GM19438 (cell line): ENCODE data around the gene CD180.
"Not testable (repeated sequence)": the region's sequence is repeated elsewhere in the genome, so short reads cannot be mapped to it uniquely, and the experiment has no call there.

ENCODE experiments used
- ATAC-seq: cut with Tn5 transposase; IDR thresholded peaks from one replicate; pipeline ENCODE4 v1.9.1; 2021; ENCODE audit warnings: low read depth; ENCODE audit not compliant: unreplicated experiment

CD180 gene

DNA sequence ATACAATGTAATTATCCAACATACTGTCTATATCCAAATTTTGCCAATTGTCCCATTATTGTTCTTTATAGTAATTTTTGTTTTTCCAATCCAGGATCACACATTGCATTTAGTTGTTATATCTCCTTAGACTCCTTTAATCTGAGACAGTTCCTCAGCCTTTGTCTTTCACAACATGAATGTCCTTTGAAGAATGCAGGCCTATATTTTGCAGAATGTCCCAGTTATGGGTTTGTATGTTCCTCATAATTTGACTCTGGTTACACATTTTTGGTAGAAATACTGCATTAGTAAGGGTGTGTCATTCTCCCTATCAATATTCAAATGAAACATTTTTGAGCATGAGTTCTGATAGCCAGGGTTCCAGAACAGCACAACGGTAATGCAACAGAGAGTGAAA is 6.7 kb downstream of the CD180 start:
- no peak for ATAC-seq

DNA sequence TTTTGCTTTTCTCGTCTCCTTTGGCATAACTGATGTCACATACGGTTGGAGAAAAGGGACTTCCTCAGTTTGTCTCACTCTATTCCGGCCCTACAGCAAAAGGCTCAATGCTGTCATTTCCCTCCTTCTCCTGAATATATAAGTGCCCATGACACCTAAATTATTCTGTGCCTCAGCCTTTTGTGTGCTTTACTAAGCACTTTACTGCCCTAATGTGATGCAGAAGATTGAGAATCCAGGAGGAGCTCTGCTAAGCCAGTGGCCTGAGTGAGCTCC is 7.6 kb downstream of the CD180 start:
- no peak for ATAC-seq

DNA sequence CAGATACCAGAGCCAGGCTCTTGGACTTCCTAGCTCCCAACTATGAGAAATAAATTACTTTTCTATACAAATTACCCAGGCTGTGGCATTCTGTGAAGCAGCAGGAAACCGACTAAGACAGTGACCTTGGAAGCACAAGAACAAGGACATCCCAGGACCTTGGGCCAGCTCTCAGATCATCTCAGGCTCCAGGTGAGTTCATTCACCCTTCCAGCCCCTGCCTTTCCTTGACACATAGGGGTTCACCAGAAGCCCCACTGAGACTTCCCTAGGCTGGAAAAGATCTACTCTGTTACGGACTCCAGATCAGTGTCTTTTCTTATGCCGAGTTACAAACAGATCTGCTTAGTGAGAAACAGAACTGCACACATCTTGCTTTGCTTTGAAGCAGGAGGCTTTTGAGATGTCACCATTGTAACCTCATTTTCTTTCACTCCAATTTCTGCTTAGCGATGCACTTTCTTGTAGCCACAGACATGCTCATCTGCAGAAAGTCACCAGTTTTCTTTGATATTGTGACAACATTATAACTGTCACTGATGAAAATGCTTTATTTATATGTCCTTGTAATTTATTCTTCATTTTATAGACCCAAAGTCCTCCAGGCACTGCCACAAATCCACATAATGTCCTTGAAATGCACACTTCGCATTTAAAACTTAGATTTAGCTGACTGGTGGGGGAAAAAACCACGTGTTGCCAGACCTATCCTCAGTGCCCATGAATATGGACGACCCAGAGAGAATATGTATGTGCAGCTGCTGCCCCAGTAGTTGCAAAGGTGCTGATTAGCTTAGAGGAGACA is 8.1 kb downstream of the CD180 start:
- ATAC-seq: no peak

DNA sequence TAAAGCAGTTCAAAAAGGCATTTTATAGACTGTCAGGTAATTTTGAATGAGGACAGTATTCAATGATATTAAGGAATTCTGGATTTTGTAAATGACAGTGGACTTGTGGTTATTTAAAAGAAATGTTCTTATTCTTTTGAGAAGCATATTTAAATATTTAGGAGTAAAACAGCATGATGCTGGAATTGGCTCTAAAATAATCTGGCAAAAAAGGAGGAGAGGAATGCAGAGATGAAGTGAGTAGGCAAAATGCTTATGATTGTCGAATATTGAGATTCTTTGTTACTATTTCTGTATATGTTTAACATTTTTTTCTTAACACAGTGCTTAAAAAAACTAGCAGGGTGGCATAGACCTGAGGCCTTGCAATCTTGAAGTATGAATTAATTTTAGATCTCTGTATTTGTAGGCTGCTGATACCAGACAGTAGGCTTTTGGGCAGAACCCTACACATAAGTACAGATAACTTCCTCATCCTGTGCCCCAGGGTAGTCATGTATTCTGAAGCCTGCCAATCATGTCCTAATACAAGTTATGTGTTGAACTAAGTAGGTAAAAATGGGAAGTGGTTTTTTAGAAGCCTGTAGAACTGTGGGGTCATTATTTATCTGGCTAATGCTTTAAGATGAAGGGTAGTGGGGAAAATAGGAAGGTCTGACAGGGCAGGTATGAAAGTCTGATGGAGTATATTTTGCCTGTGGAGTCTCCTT is 9.4 kb downstream of the CD180 start:
- no peak for ATAC-seq

DNA sequence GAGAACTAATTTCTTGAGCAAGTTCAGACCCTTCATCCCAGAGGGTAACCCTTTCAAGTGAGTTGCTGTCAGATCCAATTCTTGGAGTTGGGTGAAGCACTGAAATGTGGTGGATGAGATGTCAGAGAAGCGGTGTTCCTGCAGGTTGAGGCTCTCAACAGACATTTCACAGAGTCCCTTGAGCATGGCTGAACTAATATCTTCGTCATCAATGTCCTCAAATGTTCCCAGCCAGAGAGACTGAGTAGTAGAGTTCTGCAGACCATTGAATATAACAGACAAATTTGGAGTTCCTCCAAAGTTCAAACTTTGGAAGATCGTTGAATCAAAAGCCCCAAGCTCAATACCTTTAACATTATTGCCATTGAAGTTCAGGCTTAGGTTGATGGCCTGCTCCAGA is 12.7 kb downstream of the CD180 start:
- ATAC-seq: no peak

DNA sequence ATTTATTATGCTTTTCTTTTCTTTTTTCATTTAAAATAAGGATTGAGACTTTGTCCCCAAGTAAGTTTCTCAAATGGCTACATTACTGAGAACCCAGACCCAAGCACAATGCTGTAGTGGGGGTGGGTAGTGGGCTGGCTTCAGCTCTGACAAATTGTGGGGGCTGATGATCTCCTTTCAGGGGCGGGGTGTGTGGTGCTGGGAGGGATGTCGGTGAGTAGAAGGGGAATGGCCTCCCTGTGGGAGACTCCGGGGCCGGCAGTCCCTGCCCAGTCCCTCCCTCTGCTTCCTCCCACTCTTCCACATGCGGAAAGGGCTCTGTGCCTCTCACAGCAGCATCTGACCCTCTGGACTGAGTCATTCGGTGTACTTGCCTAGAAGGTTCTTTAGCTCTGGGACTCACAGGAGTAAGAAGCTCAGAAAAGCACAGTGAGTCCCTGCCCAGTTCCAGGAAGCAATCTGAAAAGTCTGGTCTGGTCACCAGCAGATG is 14.3 kb downstream of the CD180 start:
- ATAC-seq: no peak

DNA sequence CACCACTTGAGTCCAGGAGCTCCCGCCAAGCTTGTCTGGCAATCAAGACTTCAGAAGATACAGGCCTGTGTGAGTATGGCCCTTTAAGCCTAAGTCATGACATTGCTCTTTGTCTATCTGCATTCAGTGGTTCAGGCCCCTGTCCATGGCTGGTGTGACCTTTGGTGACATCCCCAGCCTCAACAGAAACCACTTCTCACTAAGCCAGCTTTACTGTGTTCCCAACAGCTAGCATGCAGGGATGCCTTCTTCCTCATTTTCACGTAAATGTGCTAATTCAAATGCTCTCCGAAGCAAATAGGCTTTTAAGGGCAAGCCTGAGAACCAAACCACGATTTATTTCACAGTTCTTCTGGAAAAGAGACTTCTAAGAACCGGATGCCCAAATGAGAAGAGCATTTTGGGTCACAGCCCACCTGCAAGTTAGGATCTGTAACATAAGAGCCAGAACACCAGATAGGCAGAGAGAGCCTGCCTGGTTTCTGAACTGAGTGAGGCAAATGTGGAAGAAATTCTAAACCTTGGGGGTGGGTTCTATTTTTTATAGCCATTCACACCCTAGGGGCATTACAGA is 14.9 kb downstream of the CD180 start:
- no peak for ATAC-seq

DNA sequence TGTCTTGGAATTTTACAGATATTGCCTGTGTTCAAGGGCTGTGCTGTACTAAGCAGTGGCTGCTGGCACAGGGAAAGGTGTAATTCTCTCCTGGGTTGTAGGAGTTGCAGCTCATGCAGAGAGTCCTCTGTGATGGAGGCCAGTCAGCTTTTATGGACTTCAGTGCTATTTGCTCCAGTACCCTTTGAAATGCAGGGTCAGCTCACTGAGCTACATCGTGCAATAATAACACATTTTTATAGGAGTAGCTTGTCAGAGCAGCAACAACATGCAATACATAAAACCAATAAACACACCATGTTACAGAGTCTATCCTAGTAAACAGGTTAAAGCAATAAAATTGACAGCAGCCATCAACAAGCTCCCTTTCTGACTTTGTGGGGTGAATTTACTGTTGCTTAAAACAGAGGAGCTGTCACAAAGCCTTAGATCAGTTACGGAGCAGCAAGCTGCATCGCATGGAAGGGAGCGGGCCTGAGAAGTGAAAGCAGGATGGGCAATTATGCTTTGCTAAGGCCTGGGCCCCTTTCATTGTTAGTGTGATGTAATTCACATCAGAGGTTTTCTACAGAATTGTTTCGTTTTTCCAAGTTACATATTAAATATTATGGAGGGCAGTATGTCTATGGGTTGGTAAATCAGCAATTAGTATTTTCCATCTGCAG is 16.8 kb downstream of the CD180 start:
- ATAC-seq: no peak

DNA sequence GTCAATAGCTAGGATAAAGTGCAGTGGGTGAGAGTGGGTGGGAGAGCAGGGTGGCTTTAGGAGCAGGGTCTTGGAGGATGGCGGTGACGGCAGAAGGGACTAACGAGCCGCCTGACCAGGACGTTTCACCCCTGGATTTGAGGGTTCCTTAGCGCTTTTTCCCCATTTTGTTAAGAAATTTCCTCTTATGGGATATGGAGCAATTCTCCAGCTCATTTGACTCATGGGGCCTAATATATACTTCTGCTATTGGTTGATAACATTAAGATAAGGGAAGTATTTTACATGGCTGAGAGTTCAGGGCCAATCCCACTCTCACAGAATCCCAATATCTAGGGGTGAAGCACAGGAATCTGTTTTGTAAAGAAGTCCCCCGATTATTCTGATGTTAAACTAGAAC is 17.6 kb downstream of the CD180 start:
- ATAC-seq: no peak

DNA sequence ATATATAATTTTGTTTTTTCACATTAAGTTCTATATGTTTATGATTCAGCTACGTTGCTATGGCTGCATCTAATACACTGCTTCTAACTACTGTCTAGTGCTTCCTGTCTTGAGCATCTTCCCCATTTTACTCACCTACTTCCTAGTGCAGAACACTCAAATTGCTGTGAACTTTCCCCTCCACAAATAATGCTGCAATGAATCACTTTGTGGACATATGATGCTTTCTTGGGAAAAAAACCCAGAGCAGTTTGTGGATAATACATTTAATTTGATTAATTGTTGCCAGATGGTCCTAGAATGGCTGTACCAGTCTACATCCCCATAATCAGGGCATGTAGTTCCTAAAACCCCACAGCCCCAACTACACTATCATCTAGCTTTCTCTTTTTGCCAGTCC is 18.5 kb downstream of the CD180 start:
- no peak for ATAC-seq

DNA sequence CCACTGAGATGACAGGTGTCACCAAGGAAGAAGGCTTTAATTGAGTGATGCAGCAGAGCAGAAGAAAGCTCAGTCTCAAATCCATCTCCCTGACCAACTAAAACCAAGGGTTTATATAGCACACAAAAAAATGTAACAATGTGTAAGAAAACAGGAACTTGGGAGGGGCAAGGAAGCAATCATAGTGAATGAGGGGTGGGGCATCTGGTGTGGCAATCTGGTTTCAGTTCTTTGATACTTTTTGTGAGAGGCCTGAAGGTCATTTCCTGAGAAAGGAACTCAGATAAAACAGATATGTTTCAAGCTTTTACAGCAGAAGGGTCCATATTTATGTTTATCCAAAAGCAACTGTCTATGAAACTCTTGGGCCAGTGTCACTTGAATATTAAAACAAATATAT is 19.7 kb downstream of the CD180 start:
- ATAC-seq: no peak

DNA sequence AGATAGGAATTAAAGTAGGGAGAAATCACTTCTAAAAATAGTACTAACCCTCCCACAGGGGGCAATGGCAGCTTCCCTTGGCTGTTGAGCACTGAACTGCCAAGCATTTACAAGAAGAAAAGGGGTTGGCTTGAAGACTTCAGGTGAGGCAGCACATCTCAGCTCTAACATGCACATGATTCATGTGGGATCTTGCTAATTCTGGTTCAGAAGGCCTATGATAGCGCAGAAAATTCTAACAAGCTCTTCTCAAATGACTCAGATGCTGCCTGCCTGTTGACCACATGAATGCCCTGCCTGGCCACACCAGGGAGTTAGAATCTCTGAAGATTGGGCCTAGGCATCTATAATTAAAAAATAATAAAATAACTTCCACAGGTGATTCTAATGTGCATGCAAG is 22.6 kb downstream of the CD180 start:
- no peak for ATAC-seq

DNA sequence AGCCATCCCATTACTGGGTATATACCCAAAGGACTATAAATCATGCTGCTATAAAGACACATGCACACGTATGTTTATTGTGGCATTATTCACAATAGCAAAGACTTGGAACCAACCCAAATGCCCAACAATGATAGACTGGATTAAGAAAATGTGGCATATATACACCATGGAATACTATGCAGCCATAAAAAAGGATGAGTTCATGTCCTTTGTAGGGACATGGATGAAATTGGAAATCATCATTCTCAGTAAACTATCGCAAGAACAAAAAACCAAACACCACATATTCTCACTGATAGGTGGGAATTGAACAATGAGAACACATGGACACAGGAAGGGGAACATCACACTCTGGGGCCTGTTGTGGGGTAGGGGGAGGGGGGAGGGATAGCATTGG is 23.2 kb downstream of the CD180 start:
- ATAC-seq: not testable (repeated sequence)

DNA sequence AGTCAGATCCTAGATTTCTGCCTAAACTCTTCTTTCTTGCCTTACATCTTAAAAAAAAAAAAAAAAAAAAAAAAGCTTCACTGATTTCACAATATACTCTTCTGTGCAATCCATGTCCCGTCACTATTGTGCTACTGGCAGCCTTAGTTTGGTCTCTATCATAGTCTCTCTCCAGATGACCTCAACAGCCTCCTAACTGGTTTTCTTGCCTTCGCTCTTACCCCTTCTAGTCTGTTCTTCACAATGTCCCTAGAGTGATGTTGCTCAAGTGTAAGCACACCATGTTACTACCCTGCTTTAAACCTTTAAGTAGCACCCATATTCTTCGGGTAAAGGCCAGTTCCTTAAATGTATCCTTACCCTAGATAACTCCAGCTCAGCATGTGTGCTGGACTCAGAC is 25.8 kb downstream of the CD180 start:
- ATAC-seq: no peak

DNA sequence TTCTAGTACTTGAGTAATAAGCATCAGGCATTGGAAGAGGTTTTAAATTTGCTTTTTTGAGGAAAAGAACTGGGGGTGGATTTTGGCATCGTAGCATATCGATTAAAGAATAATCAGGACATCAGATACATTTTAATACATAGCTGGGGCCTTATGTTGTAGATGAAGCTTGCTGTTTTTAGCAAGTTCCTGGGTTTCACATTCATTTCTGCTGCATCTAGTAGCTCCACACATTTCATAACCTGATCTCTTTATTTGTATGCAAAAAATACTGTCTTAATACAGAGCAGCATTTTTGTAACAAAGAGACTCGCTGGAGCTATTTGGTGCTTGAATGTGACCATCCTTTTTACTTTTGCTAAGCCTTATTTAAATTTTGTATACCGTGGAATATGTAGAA is 28.5 kb downstream of the CD180 start:
- no peak for ATAC-seq

DNA sequence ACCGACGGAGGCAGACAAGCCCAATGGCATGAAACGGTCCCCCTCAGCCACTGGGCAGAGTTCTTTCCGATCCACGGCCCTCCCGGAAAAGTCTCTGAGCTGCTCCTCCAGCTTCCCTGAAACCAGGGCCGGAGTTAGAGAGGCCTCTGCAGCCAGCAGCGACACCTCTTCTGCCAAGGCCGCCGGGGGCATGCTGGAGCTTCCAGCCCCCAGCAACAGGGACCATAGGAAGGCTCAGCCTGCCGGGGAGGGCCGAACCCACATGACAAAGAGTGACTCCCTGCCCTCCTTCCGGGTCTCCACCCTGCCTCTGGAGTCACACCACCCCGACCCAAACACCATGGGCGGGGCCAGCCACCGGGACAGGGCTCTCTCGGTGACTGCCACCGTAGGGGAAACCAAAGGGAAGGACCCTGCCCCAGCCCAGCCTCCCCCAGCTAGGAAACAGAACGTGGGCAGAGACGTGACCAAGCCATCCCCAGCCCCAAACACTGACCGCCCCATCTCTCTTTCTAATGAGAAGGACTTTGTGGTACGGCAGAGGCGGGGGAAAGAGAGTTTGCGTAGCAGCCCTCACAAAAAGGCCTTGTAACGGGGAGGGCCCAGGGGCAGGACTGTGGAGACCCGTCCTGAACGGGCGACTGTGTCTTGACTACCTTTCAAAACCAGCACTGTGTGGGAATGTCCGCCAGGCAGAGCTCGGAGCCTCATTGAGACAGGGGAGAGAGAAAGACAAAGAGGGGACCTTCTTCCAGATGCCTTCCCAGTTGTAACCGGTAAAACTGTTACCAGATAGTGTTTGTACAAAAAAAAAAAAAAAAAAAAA is 29.9 kb downstream of the CD180 start:
- peak; percentile 39 for ATAC-seq

DNA sequence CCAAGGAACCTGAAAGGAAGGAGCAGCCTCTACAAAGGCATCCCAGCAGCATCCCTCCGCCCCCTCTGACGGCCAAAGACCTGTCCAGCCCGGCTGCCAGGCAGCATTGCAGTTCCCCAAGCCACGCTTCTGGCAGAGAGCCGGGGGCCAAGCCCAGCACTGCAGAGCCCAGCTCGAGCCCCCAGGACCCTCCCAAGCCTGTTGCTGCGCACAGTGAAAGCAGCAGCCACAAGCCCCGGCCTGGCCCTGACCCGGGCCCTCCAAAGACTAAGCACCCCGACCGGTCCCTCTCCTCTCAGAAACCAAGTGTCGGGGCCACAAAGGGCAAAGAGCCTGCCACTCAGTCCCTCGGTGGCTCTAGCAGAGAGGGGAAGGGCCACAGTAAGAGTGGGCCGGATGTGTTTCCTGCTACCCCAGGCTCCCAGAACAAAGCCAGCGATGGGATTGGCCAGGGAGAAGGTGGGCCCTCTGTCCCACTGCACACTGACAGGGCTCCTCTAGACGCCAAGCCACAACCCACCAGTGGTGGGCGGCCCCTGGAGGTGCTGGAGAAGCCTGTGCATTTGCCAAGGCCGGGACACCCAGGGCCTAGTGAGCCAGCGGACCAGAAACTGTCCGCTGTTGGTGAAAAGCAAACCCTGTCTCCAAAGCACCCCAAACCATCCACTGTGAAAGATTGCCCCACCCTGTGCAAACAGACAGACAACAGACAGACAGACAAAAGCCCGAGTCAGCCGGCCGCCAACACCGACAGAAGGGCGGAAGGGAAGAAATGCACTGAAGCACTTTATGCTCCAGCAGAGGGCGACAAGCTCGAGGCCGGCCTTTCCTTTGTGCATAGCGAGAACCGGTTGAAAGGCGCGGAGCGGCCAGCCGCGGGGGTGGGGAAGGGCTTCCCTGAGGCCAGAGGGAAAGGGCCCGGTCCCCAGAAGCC is 30.8 kb downstream of the CD180 start:
- ATAC-seq: peak; percentile 92

DNA sequence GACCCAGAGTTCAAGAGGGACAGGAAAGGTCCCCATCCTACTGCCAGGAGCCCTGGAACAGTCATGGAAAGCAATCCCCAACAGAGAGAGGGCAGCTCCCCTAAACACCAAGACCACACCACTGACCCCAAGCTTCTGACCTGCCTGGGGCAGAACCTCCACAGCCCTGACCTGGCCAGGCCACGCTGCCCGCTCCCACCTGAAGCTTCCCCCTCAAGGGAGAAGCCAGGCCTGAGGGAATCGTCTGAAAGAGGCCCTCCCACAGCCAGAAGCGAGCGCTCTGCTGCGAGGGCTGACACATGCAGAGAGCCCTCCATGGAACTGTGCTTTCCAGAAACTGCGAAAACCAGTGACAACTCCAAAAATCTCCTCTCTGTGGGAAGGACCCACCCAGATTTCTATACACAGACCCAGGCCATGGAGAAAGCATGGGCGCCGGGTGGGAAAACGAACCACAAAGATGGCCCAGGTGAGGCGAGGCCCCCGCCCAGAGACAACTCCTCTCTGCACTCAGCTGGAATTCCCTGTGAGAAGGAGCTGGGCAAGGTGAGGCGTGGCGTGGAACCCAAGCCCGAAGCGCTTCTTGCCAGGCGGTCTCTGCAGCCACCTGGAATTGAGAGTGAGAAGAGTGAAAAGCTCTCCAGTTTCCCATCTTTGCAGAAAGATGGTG is 31.6 kb downstream of the CD180 start:
- no peak for ATAC-seq
